Breast epithelium (tissue), 4 donors: Measurements from ENCODE around the gene XRCC6. TPM values are rescaled to one million over a fixed set of nuclear protein-coding genes. Genes with fewer than 3 reads are reported as not detected.

Experiments used
- DNase-seq, 2 donors: peaks; one replicate each; pipeline ENCODE4 v3.0.0-alpha.2; 2019; ENCODE audit warnings: low spot score in 2 of 2
- H3K27ac ChIP-seq, 2 donors: fragments of 200-600 bp; sonication (generic) in 1 of 2; one replicate each; pipeline ENCODE4 v1.5.1; 2016 to 2019; ENCODE audit warnings: mild to moderate bottlenecking in 1 of 2
- H3K27me3 ChIP-seq, 2 donors: fragments of 200-600 bp; sonication (generic) in 1 of 2; one replicate each; pipeline versions ENCODE4 v1.5.1 to v1.6.0; 2017 to 2019; ENCODE audit warnings: control low read depth in 1 of 2, mild to moderate bottlenecking in 1 of 2
- H3K36me3 ChIP-seq: fragments of 200-600 bp; one replicate; pipeline ENCODE4 v1.5.1; 2019
- H3K4me1 ChIP-seq, 2 donors: fragments of 200-600 bp; sonication (generic); one replicate each; pipeline ENCODE4 v1.5.1; 2016 to 2019; ENCODE audit warnings: control low read depth in 1 of 2
- H3K4me3 ChIP-seq, 3 donors: fragments of 200-600 bp; sonication (generic); 1 replicate in 2 of 3; 2 replicates in 1 of 3; pipeline ENCODE4 v1.5.1; 2016 to 2019; ENCODE audit warnings: mild to moderate bottlenecking in 3 of 3, moderate library complexity in 2 of 3
- H3K9me3 ChIP-seq, 2 donors: fragments of 200-600 bp; sonication (generic) in 1 of 2; one replicate each; pipeline ENCODE4 v1.5.1; 2016 to 2019; ENCODE audit warnings: control low read depth in 1 of 2
- POLR2A ChIP-seq: fragments of 450-650 bp; IDR thresholded peaks from one replicate; pipeline ENCODE4 v1.6.1; 2016; ENCODE audit warnings: antibody characterized with exemption, mild to moderate bottlenecking, moderate library complexity
- POLR2AphosphoS5 ChIP-seq, 3 donors: sonication (generic); formaldehyde crosslinking; IDR thresholded peaks; one replicate each; pipeline ENCODE4 v1.6.1; 2017; ENCODE audit warnings: antibody characterized with exemption in 3 of 3
- intact Hi-C: fragments of 100-400 bp; cut with DNase I; formaldehyde crosslinking; loops from one replicate; pipeline ENCODE4 v1.15.1; 2023; ENCODE audit warnings: low total_unique reads
- total RNA-seq, 3 donors: library from RNA; depleted of rRNA; stranded (reverse); fragments of >200 nt; gene quantifications; one replicate each; pipeline ENCODE4 v1.1.0, GENCODE V29; 2016
- TF ChIP-seq, protein P1 (sequence below), 3 donors: fragments of 450-650 bp; IDR thresholded peaks; one replicate each; pipeline ENCODE4 v1.5.1; 2016 to 2017; ENCODE audit warnings: antibody characterized with exemption in 3 of 3, mild to moderate bottlenecking in 3 of 3, moderate library complexity in 3 of 3

The XRCC6 gene
- total RNA-seq, 3 donors from 2014 or later, result 194 to 232 (median 220) TPM

DNA sequence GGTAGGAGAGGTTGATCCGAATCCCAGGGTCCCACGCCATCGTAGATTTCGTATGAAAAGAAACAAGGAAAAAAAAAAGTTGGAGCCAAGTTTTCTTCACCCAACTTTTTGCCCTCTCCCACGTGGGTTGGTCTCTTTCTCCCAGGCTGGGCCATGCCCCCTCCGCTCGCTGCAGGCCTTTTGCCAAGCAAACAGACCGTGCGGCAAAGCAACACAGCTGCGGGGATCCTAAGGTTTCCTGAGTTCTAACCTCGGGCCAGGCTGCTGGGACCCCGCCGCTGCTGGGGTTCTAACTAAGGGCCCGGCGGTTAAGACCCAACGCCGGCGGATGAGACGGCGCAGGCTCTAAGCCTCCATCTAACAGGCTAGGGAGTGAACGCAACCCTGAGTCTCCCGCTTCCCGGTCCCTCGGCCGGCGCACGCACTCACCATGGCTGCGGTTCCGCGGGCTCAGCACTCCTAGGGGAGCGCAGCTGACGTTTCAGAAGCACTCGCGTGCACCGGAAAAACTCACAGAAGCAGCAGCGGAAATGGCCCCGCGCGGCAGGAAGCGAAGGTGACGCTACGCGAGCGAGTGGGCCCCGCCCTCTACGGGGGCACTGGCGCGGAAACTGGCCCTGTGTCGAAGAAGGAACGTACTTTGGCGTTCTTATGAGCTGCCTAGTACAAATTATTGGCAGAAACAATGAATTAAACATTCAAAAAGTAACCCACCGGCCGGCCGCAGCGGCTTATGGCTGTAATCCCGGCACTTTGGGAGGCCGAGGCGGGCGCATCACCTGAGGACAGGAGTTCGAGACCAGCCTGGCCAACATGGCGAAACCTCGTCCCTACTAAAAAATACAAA lies 67.5 kb downstream of the XRCC6 start, which contains the start of gene SNU13:
Gene SNU13, minus strand, starts transcription at position 503 of the 847 bp plus-strand sequence. Its CDS starts 71 bp downstream, at position 432.
- intact Hi-C loops, result no loop called here
- peak within 1 kb of the TSS; percentile 67 to 95 (median 81) for H3K4me3 ChIP-seq
- H3K9me3 ChIP-seq, result no peaks in the 10 kb centered on the region
- peak; percentile 87 to 93 (median 90) for TF ChIP-seq POLR2AphosphoS5 (IDR thresholded peaks at IDR 0.05)
- TF ChIP-seq, protein P1, sequence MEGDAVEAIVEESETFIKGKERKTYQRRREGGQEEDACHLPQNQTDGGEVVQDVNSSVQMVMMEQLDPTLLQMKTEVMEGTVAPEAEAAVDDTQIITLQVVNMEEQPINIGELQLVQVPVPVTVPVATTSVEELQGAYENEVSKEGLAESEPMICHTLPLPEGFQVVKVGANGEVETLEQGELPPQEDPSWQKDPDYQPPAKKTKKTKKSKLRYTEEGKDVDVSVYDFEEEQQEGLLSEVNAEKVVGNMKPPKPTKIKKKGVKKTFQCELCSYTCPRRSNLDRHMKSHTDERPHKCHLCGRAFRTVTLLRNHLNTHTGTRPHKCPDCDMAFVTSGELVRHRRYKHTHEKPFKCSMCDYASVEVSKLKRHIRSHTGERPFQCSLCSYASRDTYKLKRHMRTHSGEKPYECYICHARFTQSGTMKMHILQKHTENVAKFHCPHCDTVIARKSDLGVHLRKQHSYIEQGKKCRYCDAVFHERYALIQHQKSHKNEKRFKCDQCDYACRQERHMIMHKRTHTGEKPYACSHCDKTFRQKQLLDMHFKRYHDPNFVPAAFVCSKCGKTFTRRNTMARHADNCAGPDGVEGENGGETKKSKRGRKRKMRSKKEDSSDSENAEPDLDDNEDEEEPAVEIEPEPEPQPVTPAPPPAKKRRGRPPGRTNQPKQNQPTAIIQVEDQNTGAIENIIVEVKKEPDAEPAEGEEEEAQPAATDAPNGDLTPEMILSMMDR (IDR thresholded peaks at IDR 0.05), result peak in 2 of 3 donors; percentile 11 to 26
- TF ChIP-seq POLR2A, result peak; percentile 40
- peaks cover 0 to 6% of the 10 kb centered on the region in 2 donors for H3K4me1 ChIP-seq
- peak within 1 kb of the TSS; percentile 97 to 98 for H3K27ac ChIP-seq
- H3K36me3 ChIP-seq, result no peaks in the 10 kb centered on the region
- H3K27me3 ChIP-seq, result no peaks in the 10 kb centered on the region
- DNase-seq, result peak; percentile 83 to 89

DNA sequence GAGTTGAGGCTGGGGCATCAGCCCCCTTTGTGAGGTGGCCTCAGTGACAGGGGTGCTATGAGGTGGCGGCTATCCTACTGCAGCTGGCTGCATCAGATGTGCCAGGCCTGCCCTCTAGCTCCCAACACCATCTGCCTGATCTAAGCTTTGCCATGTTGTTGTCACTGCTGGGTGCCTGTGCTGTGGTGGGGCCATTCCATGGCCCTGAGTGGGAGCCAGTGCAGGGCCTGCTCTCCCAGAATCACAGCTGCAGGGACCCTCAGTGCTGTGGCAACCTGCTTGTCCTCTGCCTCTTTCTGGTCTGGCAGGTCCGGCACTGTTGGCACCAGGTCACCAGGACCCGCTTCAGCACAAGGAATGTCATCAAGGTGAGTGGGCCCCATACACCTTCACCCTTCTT lies 69.4 kb downstream of the XRCC6 start:
- no peak for DNase-seq
- no peaks in the 10 kb centered on the region for H3K27me3 ChIP-seq
- TF ChIP-seq POLR2A (no peak), POLR2AphosphoS5 (IDR thresholded peaks at IDR 0.05) (no peak)
- TF ChIP-seq, protein P1 (IDR thresholded peaks at IDR 0.05), result no peak
- H3K4me1 ChIP-seq, result peaks cover 0 to 6% of the 10 kb centered on the region in 2 donors
- H3K4me3 ChIP-seq, result no peak overlapping the region
- no peaks in the 10 kb centered on the region for H3K36me3 ChIP-seq
- H3K27ac ChIP-seq, result no peak overlapping the region
- no peaks in the 10 kb centered on the region for H3K9me3 ChIP-seq
- intact Hi-C loops, result no loop called here

DNA sequence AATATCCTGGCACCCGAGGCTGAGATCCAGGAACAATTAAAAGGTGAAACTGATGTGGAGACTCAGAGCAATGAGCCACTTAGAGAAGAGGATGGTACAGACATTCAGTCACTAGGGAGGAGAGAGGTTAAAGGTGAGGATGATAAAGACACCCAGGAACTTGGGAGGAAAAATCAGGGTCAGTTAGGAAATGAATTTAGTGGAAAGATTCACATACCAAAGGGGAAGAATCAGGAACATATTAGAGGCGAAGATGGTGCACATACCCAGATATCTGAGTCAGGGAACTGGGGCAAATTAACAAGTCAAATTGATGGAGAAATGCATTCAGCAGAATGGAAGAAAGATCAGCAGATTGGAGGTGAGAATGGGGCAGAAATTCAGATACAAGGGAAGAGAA lies 74.1 kb downstream of the XRCC6 start:
- TF ChIP-seq POLR2AphosphoS5 (IDR thresholded peaks at IDR 0.05) (no peak), POLR2A (no peak)
- TF ChIP-seq, protein P1 (IDR thresholded peaks at IDR 0.05), result no peak
- no peak overlapping the region for H3K27ac ChIP-seq
- no peak overlapping the region for H3K4me3 ChIP-seq
- H3K4me1 ChIP-seq, result peaks cover 4 to 16% of the 10 kb centered on the region in 2 donors
- H3K36me3 ChIP-seq, result no peaks in the 10 kb centered on the region
- no peaks in the 10 kb centered on the region for H3K27me3 ChIP-seq
- no peak for DNase-seq
- H3K9me3 ChIP-seq, result no peaks in the 10 kb centered on the region
- intact Hi-C loops, result no loop called here

DNA sequence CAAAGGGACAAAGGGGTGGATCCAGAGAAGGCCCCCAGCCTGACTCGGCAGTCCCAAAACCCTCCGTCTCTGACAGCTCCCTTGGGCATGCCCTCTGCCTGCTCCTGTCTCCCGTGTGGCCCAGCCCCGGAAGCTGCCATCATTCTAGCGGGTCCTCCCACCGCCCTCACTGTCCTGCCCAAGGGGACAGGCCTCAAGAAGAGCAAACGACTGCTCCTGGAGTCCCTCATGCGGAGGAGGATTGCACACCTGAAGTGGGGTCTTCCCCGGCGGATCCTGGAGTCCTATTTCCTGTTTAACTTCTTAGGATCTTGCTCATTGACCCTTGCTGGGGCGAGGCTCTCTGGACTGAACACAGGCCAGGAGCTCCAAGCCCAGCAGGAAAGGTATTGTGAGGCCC lies 75.6 kb downstream of the XRCC6 start:
- intact Hi-C loops, result no loop called here

More for the DNA sequence above, 75.6 kb downstream of the XRCC6 start:
- no peaks in the 10 kb centered on the region for H3K9me3 ChIP-seq
- DNase-seq, result no peak
- H3K36me3 ChIP-seq, result no peaks in the 10 kb centered on the region
- no peak overlapping the region for H3K4me3 ChIP-seq
- H3K4me1 ChIP-seq, result peaks cover 4 to 16% of the 10 kb centered on the region in 2 donors
- TF ChIP-seq POLR2A (no peak), POLR2AphosphoS5 (IDR thresholded peaks at IDR 0.05) (no peak)
- TF ChIP-seq, protein P1 (IDR thresholded peaks at IDR 0.05), result no peak
- no peaks in the 10 kb centered on the region for H3K27me3 ChIP-seq
- peak overlapping the region; percentile 3 to 67 for H3K27ac ChIP-seq
